GM12878 (cell line): ENCODE results near the gene AKAP13. TPM values are rescaled to one million over a fixed set of nuclear protein-coding genes. Genes with fewer than 3 reads are reported as not detected.
A peak's percentile ranks its signal among the peaks of the same experiment; 100 is the strongest.

Source experiments
- ATAC-seq: fragments of 200-7000 bp; cut with Tn5 transposase; 3 replicates; pipeline ENCODE4 v1.9.1; 2020; ENCODE audit warnings: mild to moderate bottlenecking, moderate library complexity
- BruUV-seq: library from RNA; stranded (reverse); fragments of 400-500 nt; replicated peaks from 2 replicates; lab custom pipeline; 2021; lab: Mats Ljungman, UMichigan
- CTCF ChIA-PET: fragments of 300-600 bp; sonication (Branson Sonifier 250); formaldehyde crosslinking; extraction: SDS; loops from one replicate; lab custom pipeline; 2021; ENCODE audit warnings: inconsistent platforms; lab: Yijun Ruan, JAX
- POLR2A ChIA-PET: fragments of 350-600 bp; formaldehyde crosslinking; extraction: SDS; loops from one replicate; lab custom pipeline; 2021; ENCODE audit warnings: inconsistent platforms; lab: Charles Lee
- RAD21 ChIA-PET: fragments of 300-600 bp; sonication (Branson Sonifier 250); formaldehyde crosslinking; loops from one replicate; lab custom pipeline; 2023; ENCODE audit warnings: antibody characterized with exemption; ENCODE audit not compliant: unreplicated experiment; lab: Charles Lee
- SMC1A ChIA-PET: fragments of 300-600 bp; sonication (Branson Sonifier 250); formaldehyde crosslinking; loops from one replicate; lab custom pipeline; 2023; ENCODE audit not compliant: unreplicated experiment, uncharacterized antibody; lab: Charles Lee
- DNase-seq: peaks from one replicate; pipeline ENCODE4 v3.0.0-alpha.2; 2011; ENCODE audit warnings: low read depth, low spot score
- FAIRE-seq: peaks from 3 replicates; lab custom pipeline; 2011; peaks lifted over from hg19 to GRCh38; lab: Jason Lieb, UNC
- H2AFZ ChIP-seq: 2 replicates; pipeline ENCODE4 v1.6.0; 2011; ENCODE audit warnings: low read depth, low read length, control low read depth; ENCODE audit not compliant: control insufficient read depth
- H3K27ac ChIP-seq: 2 replicates; pipeline ENCODE4 v1.5.1; 2011; ENCODE audit warnings: control low read depth; ENCODE audit not compliant: control insufficient read depth, insufficient read depth
- H3K27me3 ChIP-seq, 2 experiments: replicated peaks in 1 of 2; 2 replicates each; pipeline versions ENCODE4 v1.6.0 to v1.6.1; 2011; ENCODE audit warnings: low read length in 1 of 2; ENCODE audit not compliant: control insufficient read depth in 2 of 2, insufficient read depth in 2 of 2
- H3K36me3 ChIP-seq, 2 experiments: 2 replicates each; pipeline ENCODE4 v1.5.1; 2011; ENCODE audit warnings: low read length in 1 of 2; ENCODE audit not compliant: control insufficient read depth in 2 of 2, insufficient read depth in 2 of 2
- H3K4me1 ChIP-seq: 2 replicates; pipeline ENCODE4 v1.6.1; 2011; ENCODE audit warnings: mild to moderate bottlenecking, low read length, moderate library complexity, mixed read lengths; ENCODE audit not compliant: control insufficient read depth, insufficient read depth
- H3K4me2 ChIP-seq: 2 replicates; pipeline ENCODE4 v1.6.0; 2011; ENCODE audit warnings: control low read depth; ENCODE audit not compliant: control insufficient read depth, insufficient read depth
- H3K4me3 ChIP-seq: fragments of 200-600 bp; sonication (generic); 2 replicates; pipeline ENCODE4 v1.5.1; 2016
- H3K79me2 ChIP-seq: 2 replicates; pipeline ENCODE4 v1.6.0; 2011; ENCODE audit warnings: low read length; ENCODE audit not compliant: control insufficient read depth, insufficient read depth
- H3K9ac ChIP-seq: 2 replicates; pipeline ENCODE4 v1.8.0; 2011; ENCODE audit warnings: low read length, control low read depth, mixed read lengths; ENCODE audit not compliant: control insufficient read depth, insufficient read depth
- H3K9me3 ChIP-seq: replicated peaks from 3 replicates; pipeline ENCODE4 v1.5.1; 2011; ENCODE audit warnings: mild to moderate bottlenecking, low read length; ENCODE audit not compliant: control insufficient read depth, insufficient read depth
- H4K20me1 ChIP-seq: 2 replicates; pipeline ENCODE4 v1.6.0; 2011; ENCODE audit not compliant: control insufficient read depth, insufficient read depth
- MEF2B ChIP-seq: fragments of 450-650 bp; IDR thresholded peaks from 2 replicates; pipeline ENCODE4 v1.6.1; 2018; ENCODE audit warnings: mild to moderate bottlenecking, moderate library complexity; ENCODE audit not compliant: partially characterized antibody, poor library complexity, severe bottlenecking
- PBX3 ChIP-seq: IDR thresholded peaks from 2 replicates; pipeline ENCODE4 v1.6.1; 2011; ENCODE audit warnings: mild to moderate bottlenecking, low read depth, low read length, moderate library complexity; ENCODE audit not compliant: insufficient replicate concordance
- PKNOX1 ChIP-seq: fragments of 450-650 bp; IDR thresholded peaks from 2 replicates; pipeline ENCODE4 v1.6.1; 2016; ENCODE audit warnings: mild to moderate bottlenecking
- WGBS: methylation state at CpG from one replicate; pipeline ENCODE4 v1.1.6; 2016; ENCODE audit warnings: low lambda C conversion rate; ENCODE audit not compliant: insufficient replicate concordance, insufficient coverage; ENCODE audit errors: missing lambda C conversion rate; 5-methylcytosine and 5-hydroxymethylcytosine counted together
- in situ Hi-C: fragments of 300-500 bp; cut with MboI; formaldehyde crosslinking; loops from 9 replicates; pipeline ENCODE4 v1.14.3; 2018; ENCODE audit warnings: mixed read lengths
- intact Hi-C: fragments of 100-400 bp; cut with micrococcal nuclease; formaldehyde crosslinking; loops from one replicate; pipeline ENCODE4 v1.14.2; 2022; ENCODE audit not compliant: unreplicated experiment
- polyA plus RNA-seq, 11 experiments: library from polyadenylated mRNA; depleted of rRNA in 4 of 11; unstranded in 6 of 11; stranded (reverse) in 5 of 11; fragments of >200 nt; fragmentation: Nextera tagmentation in 4 of 11; fragmentation: Illumina TruSeq in 1 of 11; extraction: Ambion mirVana in 4 of 11; extraction: Trizol in 1 of 11; gene quantifications; 1 replicate in 1 of 11; 2 replicates in 10 of 11; pipeline versions ENCODE4 v1.2.1 to v1.2.3, GENCODE V29; 2011 to 2016; ENCODE audit warnings: inconsistent platforms in 2 of 11, missing spikeins in 2 of 11, low read depth in 1 of 11
- total RNA-seq, 4 experiments: library from RNA; depleted of rRNA in 3 of 4; stranded (reverse); fragments of >200 nt in 3 of 4; fragmentation: Illumina TruSeq in 1 of 4; extraction: Trizol in 1 of 4; gene quantifications; 2 replicates each; pipeline versions ENCODE4 v1.2.1 to v1.2.3, GENCODE V29; 2013 to 2021

AKAP13 gene
- total and polyA plus RNA-seq, 10 of the 15 experiments (the other 5 are each of a cell fraction or from before 2014, with no cell fraction given), result 14.4 to 74.9 (median 55.1) TPM

- Histone ChIP-seq H3K27ac (peak overlapping the region; percentile 90), H4K20me1 (no peaks in the 10 kb centered on the region), H3K9ac (no peak overlapping the region), H3K4me2 (peak overlapping the region; percentile 99), H2AFZ (no peak overlapping the region), H3K9me3 (no peaks in the 10 kb centered on the region; the same call in 2 of the 3 replicates), H3K4me1 (peaks cover 42% of the 10 kb centered on the region), H3K27me3 (no peaks in the 10 kb centered on the region), H3K79me2 (peaks cover 73% of the 10 kb centered on the region), H3K36me3 (no peaks in the 10 kb centered on the region; a peak in 1 of 4 replicates), H3K4me3 (no peak overlapping the region)
- in situ Hi-C loops (no loop called here), intact Hi-C loops (no loop called here)
- no TSS peak for BruUV-seq
- RAD21 ChIA-PET, result interaction anchor here (1.0 to 7.1 kb wide), 11 partner anchors 12 to 177 kb away, joined by 3 to 64 read pairs (median 3); partner anchors contain the start of gene AKAP13
- POLR2A ChIA-PET, result interaction anchor here (0.6 to 0.8 kb wide), 2 partner anchors 61 to 1283 kb away, joined by 3 read pairs; no protein-coding TSS in a partner anchor
- TF ChIP-seq PBX3 (peak; percentile 48), PKNOX1 (peak; percentile 50), MEF2B (no peak)
- FAIRE-seq (peak; percentile 18), ATAC-seq (peak; percentile 49), DNase-seq (no peak)
- WGBS, result 27% methylated on average over 3 of the region's 3 CpGs
- SMC1A ChIA-PET, result interaction anchor here (0.8 to 3.8 kb wide), 9 partner anchors 9 to 143 kb away, joined by 3 to 35 read pairs (median 5); no protein-coding TSS in a partner anchor
- CTCF ChIA-PET, result interaction anchor here (0.5 to 1.5 kb wide), 8 partner anchors 12 to 219 kb away, joined by 3 to 5 read pairs (median 4); no protein-coding TSS in a partner anchor
Measured at GRCh38 chr15:85473455-85473854, 93.1 kb downstream of the AKAP13 start.
